GM12873 (cell line): Measurements from ENCODE around the gene SLC6A2.

ENCODE experiments used
- TF ChIP-seq, protein P1 (sequence below): IDR thresholded peaks from 2 replicates; pipeline ENCODE4 v1.5.1; 2012; ENCODE audit warnings: low read depth, mild to moderate bottlenecking, moderate library complexity, low read length, control low read depth; ENCODE audit not compliant: insufficient read depth; ENCODE audit errors: missing control alignments

The SLC6A2 gene

DNA sequence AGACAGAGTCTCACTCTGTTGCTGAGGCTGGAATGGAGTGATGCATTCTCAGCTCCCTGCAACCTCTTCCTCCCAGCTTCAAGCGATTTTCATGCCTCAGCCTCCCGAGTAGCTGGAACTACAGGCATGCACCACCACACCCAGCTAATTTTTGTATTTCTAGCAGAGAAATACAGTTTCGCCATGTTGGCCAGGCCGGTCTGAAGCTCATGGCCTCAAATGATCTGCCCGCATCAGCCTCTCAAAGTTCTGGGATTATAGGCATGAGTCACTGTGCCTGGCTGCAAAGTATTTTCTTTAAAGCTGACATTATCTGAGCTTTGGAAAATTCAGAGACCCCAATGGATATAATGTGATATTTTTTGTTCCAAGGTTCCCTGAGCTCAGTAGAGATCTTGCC is 31.1 kb upstream of the SLC6A2 start:
- TF ChIP-seq, protein P1, sequence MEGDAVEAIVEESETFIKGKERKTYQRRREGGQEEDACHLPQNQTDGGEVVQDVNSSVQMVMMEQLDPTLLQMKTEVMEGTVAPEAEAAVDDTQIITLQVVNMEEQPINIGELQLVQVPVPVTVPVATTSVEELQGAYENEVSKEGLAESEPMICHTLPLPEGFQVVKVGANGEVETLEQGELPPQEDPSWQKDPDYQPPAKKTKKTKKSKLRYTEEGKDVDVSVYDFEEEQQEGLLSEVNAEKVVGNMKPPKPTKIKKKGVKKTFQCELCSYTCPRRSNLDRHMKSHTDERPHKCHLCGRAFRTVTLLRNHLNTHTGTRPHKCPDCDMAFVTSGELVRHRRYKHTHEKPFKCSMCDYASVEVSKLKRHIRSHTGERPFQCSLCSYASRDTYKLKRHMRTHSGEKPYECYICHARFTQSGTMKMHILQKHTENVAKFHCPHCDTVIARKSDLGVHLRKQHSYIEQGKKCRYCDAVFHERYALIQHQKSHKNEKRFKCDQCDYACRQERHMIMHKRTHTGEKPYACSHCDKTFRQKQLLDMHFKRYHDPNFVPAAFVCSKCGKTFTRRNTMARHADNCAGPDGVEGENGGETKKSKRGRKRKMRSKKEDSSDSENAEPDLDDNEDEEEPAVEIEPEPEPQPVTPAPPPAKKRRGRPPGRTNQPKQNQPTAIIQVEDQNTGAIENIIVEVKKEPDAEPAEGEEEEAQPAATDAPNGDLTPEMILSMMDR, result no peak

DNA sequence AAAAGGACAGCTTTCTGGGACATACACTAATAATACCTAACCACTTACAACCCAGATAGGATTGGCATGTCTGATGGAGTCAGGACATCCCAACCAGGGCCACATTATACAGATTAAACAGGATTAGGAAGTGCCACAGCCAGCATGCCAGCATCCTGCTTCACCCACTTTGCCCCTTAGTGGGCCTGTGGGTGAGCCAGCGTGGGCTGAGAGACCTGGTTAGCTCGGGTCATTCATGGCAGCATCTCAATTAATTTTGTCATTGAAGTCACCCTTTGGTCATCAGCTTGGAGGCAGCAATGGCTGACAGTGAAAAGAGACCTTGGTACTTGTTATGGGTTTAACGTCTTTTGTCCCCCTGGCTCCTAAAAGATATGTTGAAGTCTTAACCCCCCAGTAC is 29.9 kb upstream of the SLC6A2 start:
- TF ChIP-seq, protein P1, result no peak

DNA sequence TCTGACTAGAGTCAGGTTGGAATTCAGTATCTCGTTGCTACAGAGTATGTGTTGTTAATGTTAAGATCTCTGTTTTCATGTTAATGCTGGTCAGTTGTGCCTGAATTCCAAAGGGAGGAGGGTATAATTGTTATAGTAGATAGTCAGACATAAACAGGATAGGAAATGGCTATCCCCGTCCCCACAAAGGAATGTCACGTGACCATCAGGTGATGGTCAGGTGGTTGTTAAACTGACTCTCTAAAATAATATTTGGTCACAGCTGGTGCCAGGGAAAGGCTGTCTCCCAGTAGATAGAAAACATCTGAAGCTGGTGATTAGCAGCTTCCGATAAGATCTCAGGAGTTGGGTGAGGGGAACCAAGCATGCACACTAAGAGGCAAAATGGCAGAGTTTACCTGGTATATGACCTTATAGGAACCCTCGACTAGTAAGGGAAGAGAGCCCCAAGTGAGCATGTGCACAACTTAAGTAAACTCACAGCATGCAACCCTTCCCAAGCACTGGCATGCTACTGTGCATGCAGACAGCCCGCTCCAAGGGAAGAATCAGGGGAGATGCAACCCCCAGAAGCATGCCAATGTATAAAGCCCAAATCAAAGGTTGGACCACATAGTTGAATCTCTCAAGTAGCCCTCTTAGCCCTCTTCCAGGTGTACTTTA is 27.4 kb upstream of the SLC6A2 start:
- TF ChIP-seq, protein P1, result no peak

DNA sequence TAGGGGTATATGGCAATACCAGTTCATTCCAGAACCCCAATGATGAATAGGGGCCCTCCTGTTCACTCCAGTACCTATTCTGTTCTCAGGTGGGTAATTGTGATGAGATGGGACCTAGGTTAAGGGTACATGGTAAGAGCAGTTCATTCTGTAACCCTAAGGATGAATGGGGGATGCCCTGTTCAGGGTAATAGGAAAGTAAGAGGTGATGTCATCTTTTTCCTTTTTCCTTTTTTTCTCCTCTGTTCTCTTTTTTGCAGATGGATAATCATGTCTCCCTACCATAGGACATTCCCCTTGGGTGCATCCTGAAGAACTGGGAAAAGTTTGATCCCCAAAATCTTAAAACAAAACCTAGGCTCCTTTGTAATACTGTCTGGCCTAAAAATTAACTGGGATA is 25.0 kb upstream of the SLC6A2 start:
- TF ChIP-seq, protein P1, result no peak

DNA sequence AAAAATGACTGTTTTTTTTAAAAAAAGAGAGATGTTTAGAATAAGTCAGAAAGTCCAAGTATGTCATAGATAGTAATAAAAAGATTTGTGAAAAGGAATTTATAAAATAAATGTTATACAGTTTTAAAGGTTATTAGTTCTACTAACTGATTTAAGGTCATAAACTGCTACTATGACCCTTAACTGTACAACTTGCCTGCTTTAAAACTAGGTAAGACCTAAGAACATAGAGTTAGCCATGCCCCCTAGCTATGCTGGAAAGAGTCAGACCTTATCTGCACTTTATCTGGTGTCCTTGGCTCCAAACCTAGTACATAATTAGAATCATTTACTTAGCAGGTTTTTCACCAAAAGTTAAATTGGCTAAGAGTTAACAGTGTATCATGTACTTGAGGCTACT is 23.5 kb upstream of the SLC6A2 start:
- TF ChIP-seq, protein P1, result no peak

DNA sequence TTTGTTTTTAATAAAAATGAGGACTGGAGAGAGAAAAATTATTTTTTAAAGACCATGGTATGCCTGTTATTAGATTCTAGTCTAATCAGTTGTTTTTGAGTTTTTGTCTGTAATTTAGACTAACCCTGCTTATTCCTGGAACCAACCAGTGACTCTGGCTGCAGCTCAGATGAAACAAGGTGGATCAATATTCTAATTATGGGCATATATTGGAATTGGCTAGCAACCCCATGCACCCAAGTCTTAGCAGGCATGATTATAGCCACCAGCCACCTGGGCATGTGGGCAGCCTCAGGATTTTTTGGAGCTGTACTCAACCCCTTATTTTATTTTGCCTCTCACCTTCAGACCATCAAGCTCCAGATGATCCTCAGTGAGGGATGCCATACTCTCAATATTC is 21.6 kb upstream of the SLC6A2 start:
- TF ChIP-seq, protein P1, result no peak

DNA sequence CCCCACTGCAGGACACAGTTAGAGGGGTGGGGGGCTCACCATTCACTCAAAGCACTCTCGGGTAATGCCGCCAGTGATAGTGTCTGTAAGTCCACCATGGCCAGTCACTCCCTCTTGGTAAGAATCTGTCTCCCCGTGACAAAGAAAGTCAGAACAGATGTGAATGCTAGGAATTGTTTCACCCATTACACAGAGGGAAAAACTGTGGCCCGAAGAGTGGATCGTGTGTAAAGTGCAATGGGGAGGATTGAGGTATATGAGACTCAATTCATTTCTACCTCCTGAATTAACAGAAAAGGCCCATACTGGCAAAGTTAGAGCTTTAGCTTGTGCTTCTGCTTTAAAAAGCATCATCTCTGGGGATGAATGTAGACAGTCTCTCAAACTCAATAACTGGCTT is 17.5 kb upstream of the SLC6A2 start:
- TF ChIP-seq, protein P1, result no peak
